RWPE1 (cell line): ENCODE data around the gene INPP4A.
"Not testable (repeated sequence)": the region's sequence is repeated elsewhere in the genome, so short reads cannot be mapped to it uniquely, and the experiment has no call there.

ENCODE experiments used
- CTCF ChIA-PET: fragments of 350-600 bp; sonication (Branson Sonifier 250); formaldehyde crosslinking; extraction: SDS; loops from one replicate; lab custom pipeline; 2021; lab: Yijun Ruan, JAX
- POLR2A ChIA-PET: fragments of 400-600 bp; formaldehyde crosslinking; extraction: SDS; loops from one replicate; lab custom pipeline; 2020; ENCODE audit warnings: antibody characterized with exemption; ENCODE audit not compliant: low non-redundant PET; lab: Yijun Ruan, JAX
- DNase-seq: peaks from one replicate; pipeline ENCODE4 v3.0.0; 2012; ENCODE audit warnings: low spot score
- H3K27ac ChIP-seq: fragments of 450-650 bp; 2 replicates; pipeline ENCODE4 v1.5.1; 2017
- TF ChIP-seq, protein P1 (sequence below): fragments of 450-650 bp; conservative IDR thresholded peaks from 2 replicates; pipeline ENCODE4 v1.5.1; 2017; ENCODE audit warnings: low read depth, mild to moderate bottlenecking

INPP4A gene

GRCh38 chr2:98419977-98420725 is 24.5 kb upstream of the INPP4A start:
- ChIA-PET CTCF (no interaction called here), POLR2A (no interaction called here)
- no peak overlapping the region for H3K27ac ChIP-seq
- TF ChIP-seq, protein P1, sequence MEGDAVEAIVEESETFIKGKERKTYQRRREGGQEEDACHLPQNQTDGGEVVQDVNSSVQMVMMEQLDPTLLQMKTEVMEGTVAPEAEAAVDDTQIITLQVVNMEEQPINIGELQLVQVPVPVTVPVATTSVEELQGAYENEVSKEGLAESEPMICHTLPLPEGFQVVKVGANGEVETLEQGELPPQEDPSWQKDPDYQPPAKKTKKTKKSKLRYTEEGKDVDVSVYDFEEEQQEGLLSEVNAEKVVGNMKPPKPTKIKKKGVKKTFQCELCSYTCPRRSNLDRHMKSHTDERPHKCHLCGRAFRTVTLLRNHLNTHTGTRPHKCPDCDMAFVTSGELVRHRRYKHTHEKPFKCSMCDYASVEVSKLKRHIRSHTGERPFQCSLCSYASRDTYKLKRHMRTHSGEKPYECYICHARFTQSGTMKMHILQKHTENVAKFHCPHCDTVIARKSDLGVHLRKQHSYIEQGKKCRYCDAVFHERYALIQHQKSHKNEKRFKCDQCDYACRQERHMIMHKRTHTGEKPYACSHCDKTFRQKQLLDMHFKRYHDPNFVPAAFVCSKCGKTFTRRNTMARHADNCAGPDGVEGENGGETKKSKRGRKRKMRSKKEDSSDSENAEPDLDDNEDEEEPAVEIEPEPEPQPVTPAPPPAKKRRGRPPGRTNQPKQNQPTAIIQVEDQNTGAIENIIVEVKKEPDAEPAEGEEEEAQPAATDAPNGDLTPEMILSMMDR, result no peak
- no peak for DNase-seq

DNA sequence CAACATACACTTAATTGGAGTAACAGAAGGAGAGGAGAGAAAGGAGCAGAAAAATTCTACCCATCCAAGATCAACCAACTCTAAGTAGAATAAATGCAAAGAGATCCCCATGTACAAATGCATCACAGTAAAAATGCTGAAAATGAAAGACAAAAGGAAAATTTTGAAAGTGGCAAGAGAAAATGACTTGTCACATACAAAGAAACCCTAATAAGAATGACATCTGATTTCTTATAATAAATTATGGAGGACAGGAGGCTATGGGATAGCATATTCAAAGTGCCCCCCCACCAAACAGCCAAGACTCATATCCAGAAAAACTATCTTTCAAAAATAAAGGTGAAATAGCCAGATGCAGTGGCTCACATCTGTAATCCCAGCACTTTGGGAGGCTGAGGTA is 22.2 kb upstream of the INPP4A start:
- ChIA-PET POLR2A (no interaction called here), CTCF (no interaction called here)
- no peak for DNase-seq
- TF ChIP-seq, protein P1, result no peak
- no peak overlapping the region for H3K27ac ChIP-seq

- ChIA-PET POLR2A (no interaction called here), CTCF (interaction anchor here (1.6 kb wide), 1 partner anchor 15 kb away, joined by 4 read pairs; no protein-coding TSS in a partner anchor)
- no peak for DNase-seq
- TF ChIP-seq, protein P1, result no peak
- H3K27ac ChIP-seq, result no peak overlapping the region
Observed at GRCh38 chr2:98426771-98427170, 17.9 kb upstream of the INPP4A start.

DNA sequence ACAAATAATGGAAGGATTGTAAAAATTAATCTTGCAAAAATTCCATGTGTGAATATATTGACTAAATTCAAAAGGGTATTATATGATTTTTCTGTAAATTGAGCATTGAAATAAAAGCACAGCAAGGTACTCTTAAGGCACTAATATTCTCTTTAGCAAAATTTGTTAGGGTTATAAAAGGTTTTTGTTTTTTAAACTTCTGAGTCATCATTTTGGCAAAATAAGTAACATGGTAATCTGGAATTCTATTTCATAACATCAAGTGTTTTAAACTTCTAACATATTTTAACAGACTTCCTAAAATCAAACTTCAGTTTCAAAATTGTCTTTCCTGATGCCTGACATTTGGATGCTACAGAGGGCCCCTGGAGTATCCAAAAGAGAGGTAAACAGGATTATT is 12.5 kb upstream of the INPP4A start:
- CTCF ChIA-PET, result interaction anchor here (0.6 kb wide), 1 partner anchor 39 kb away, joined by 7 read pairs; no protein-coding TSS in a partner anchor
- POLR2A ChIA-PET, result no interaction called here
- TF ChIP-seq, protein P1, result no peak

DNA sequence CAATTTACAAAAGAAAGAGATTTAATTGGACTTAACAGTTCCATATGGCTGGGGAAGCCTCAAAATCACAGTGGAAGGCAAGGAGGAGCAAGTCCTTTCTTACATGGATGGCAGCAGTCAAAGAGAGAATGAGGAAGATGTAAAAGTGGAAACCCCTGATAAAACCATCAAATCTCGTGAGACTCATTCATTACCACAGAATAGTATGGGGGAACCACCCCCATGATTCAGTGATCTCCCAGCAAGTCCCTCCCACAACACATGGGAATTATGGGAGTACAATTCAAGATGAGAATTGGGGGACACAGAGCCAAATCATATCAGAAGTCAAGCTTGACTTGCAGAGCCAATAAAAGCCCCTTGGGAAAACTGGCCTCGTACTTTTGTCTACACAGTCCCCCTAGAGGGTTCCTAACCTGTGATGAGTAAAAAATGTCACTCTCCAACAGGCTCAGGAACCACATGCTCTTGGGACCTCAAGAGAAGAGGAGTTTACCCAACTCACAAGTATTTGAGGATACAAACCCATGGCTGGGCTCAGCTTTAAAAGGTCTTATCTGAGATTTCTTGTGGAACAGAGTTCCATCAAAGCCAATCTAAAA is 11.2 kb upstream of the INPP4A start:
- DNase-seq, result no peak
- CTCF ChIA-PET, result no interaction called here
- POLR2A ChIA-PET, result no interaction called here
- TF ChIP-seq, protein P1, result no peak
- H3K27ac ChIP-seq, result no peak overlapping the region

More for the DNA sequence above, 12.5 kb upstream of the INPP4A start:
- no peak overlapping the region for H3K27ac ChIP-seq
- no peak for DNase-seq

GRCh38 chr2:98434492-98434891 is 10.2 kb upstream of the INPP4A start:
- no peak for DNase-seq
- no peak overlapping the region for H3K27ac ChIP-seq
- TF ChIP-seq, protein P1, result no peak
- ChIA-PET CTCF (no interaction called here), POLR2A (no interaction called here)

- CTCF ChIA-PET, result interaction anchor here (0.6 kb wide), 1 partner anchor 224 kb away, joined by 3 read pairs; no protein-coding TSS in a partner anchor
- H3K27ac ChIP-seq, POLR2A ChIA-PET, DNase-seq: not testable (repeated sequence)
Observed at GRCh38 chr2:98435670-98436069, 9.0 kb upstream of the INPP4A start.
